Activated CD8-positive, alpha-beta memory T cell treated with anti-CD3 and anti-CD28 coated beads for 4 hours (primary cell): ENCODE data around the gene CHST2.
A peak's percentile ranks its signal among the peaks of the same experiment; 100 is the strongest.
"Not testable (repeated sequence)": the region's sequence is repeated elsewhere in the genome, so short reads cannot be mapped to it uniquely, and the experiment has no call there.

Experiments
- DNase-seq, 2 donors: peaks; one replicate each; pipeline ENCODE4 v3.0.0-alpha.2; 2020; ENCODE audit warnings: low read depth in 2 of 2

Gene CHST2

GRCh38 chr3:143119009-143119914, at the start of gene CHST2:
TSS of gene CHST2 (plus strand) at chr3:143119771. CDS start at chr3:143120817, 1,046 bp downstream.
- DNase-seq: peak; percentile 29 to 44

- no peak for DNase-seq
Measured at GRCh38 chr3:143070977-143071551, 48.5 kb upstream of the CHST2 start.

GRCh38 chr3:143071776-143072175, 47.8 kb upstream of the CHST2 start:
- DNase-seq: no peak

GRCh38 chr3:143072298-143073020, 47.1 kb upstream of the CHST2 start:
- not testable (repeated sequence) for DNase-seq

GRCh38 chr3:143073541-143073940, 46.0 kb upstream of the CHST2 start:
- not testable (repeated sequence) for DNase-seq

GRCh38 chr3:143073983-143074382, 45.6 kb upstream of the CHST2 start:
- DNase-seq: not testable (repeated sequence)

GRCh38 chr3:143078883-143079282, 40.7 kb upstream of the CHST2 start:
- DNase-seq: no peak

- no peak for DNase-seq
Measured at GRCh38 chr3:143080196-143080595, 39.4 kb upstream of the CHST2 start.

GRCh38 chr3:143081365-143081764, 38.2 kb upstream of the CHST2 start:
- DNase-seq: no peak

- no peak for DNase-seq
Measured at GRCh38 chr3:143081844-143082778, 37.5 kb upstream of the CHST2 start.

- no peak for DNase-seq
Measured at GRCh38 chr3:143083781-143084180, 35.8 kb upstream of the CHST2 start.

- DNase-seq: no peak
Measured at GRCh38 chr3:143084856-143085731, 34.5 kb upstream of the CHST2 start.

GRCh38 chr3:143088835-143089234, 30.7 kb upstream of the CHST2 start:
- no peak for DNase-seq

GRCh38 chr3:143089965-143090364, 29.6 kb upstream of the CHST2 start:
- no peak for DNase-seq

- DNase-seq: no peak
Measured at GRCh38 chr3:143090486-143090885, 29.1 kb upstream of the CHST2 start.

- no peak for DNase-seq
Measured at GRCh38 chr3:143090976-143091837, 28.4 kb upstream of the CHST2 start.

- no peak for DNase-seq
Measured at GRCh38 chr3:143092191-143092590, 27.4 kb upstream of the CHST2 start.

- DNase-seq: no peak
Measured at GRCh38 chr3:143095813-143096212, 23.8 kb upstream of the CHST2 start.

GRCh38 chr3:143098032-143098764, 21.4 kb upstream of the CHST2 start:
- no peak for DNase-seq
